WTC11 (cell line): ENCODE data around the gene RSPH10B. TPM values are rescaled to one million over a fixed set of nuclear protein-coding genes. Genes with fewer than 3 reads are reported as not detected.
"Not testable (repeated sequence)": the region's sequence is repeated elsewhere in the genome, so short reads cannot be mapped to it uniquely, and the experiment has no call there.

ENCODE experiments used
- ATAC-seq: fragments of 200-7000 bp; cut with Tn5 transposase; 2 replicates; pipeline ENCODE4 v1.10.0; 2021; ENCODE audit warnings: mild to moderate bottlenecking, moderate library complexity
- Bru-seq: library from RNA; stranded (reverse); fragments of 400-500 nt; gene quantifications from one replicate; lab custom pipeline; 2021; lab: Mats Ljungman, UMichigan
- CTCF ChIA-PET: fragments of 300-600 bp; sonication (Branson Sonifier 250); formaldehyde crosslinking; loops from one replicate; lab custom pipeline; 2021; ENCODE audit warnings: antibody characterized with exemption; lab: Charles Lee
- POLR2A ChIA-PET: fragments of 350-600 bp; sonication (Branson Sonifier 250); formaldehyde crosslinking; loops from one replicate; lab custom pipeline; 2021; ENCODE audit warnings: antibody characterized with exemption; lab: Charles Lee
- DNase-seq: peaks from one replicate; pipeline ENCODE4 v3.0.0; 2021; ENCODE audit warnings: low spot score
- H3K27ac Mint-ChIP-seq: 2 replicates; pipeline ENCODE4 v1.8.0; 2021; ENCODE audit warnings: mixed read lengths
- H3K27me3 Mint-ChIP-seq: 2 replicates; pipeline ENCODE4 v1.8.0; 2021; ENCODE audit warnings: low read depth, mild to moderate bottlenecking, moderate library complexity, mixed read lengths
- H3K36me3 Mint-ChIP-seq: 2 replicates; pipeline ENCODE4 v1.8.0; 2021; ENCODE audit warnings: mixed read lengths
- H3K4me1 Mint-ChIP-seq: 2 replicates; pipeline ENCODE4 v1.8.0; 2022; ENCODE audit warnings: mixed read lengths
- H3K4me3 Mint-ChIP-seq: 2 replicates; pipeline ENCODE4 v1.8.0; 2021; ENCODE audit warnings: mild to moderate bottlenecking, moderate library complexity, mixed read lengths
- H3K9me3 Mint-ChIP-seq: 2 replicates; pipeline ENCODE4 v1.8.0; 2021; ENCODE audit warnings: mixed read lengths
- GABPB1 ChIP-seq: sonication (generic); formaldehyde crosslinking; IDR thresholded peaks from 2 replicates; pipeline ENCODE4 v1.8.1; 2023; ENCODE audit warnings: mild to moderate bottlenecking, missing genetic modification reagents
- IRF2 ChIP-seq: sonication (generic); formaldehyde crosslinking; IDR thresholded peaks from 2 replicates; pipeline ENCODE4 v1.8.0; 2022; ENCODE audit warnings: low read depth, missing genetic modification reagents, borderline replicate concordance
- NFE2L1 ChIP-seq: sonication (generic); formaldehyde crosslinking; IDR thresholded peaks from 2 replicates; pipeline ENCODE4 v1.8.1; 2023; ENCODE audit warnings: missing genetic modification reagents
- NR3C1 ChIP-seq: sonication (generic); formaldehyde crosslinking; conservative IDR thresholded peaks from 2 replicates; pipeline ENCODE4 v1.8.1; 2023; ENCODE audit warnings: low read depth, mild to moderate bottlenecking, missing genetic modification reagents
- ZNF121 ChIP-seq: sonication (generic); formaldehyde crosslinking; IDR thresholded peaks from 2 replicates; pipeline ENCODE4 v1.8.0; 2023; ENCODE audit warnings: missing genetic modification reagents
- ZNF219 ChIP-seq: sonication (generic); formaldehyde crosslinking; IDR thresholded peaks from 2 replicates; pipeline ENCODE4 v1.8.0; 2023; ENCODE audit warnings: missing genetic modification reagents, mild to moderate bottlenecking, borderline replicate concordance
- long read RNA-seq, 3 experiments: library from RNA in 1 of 3; library from capped mRNA in 1 of 3; library from polyadenylated mRNA in 1 of 3; unstranded in 2 of 3; stranded (forward) in 1 of 3; transcript quantifications; one replicate each; pipeline ENCODE4 v2.0.0, GENCODE V29; 2021
- total RNA-seq: library from RNA; stranded (reverse); gene quantifications from 3 replicates; pipeline ENCODE4 v1.2.3, GENCODE V29; 2021
- TF ChIP-seq, protein P1 (sequence below): sonication (generic); formaldehyde crosslinking; IDR thresholded peaks from 2 replicates; pipeline ENCODE4 v1.8.1; 2022; ENCODE audit warnings: low read depth, missing genetic modification reagents, borderline replicate concordance
- TF ChIP-seq, protein P2 (sequence below): sonication (generic); formaldehyde crosslinking; IDR thresholded peaks from 2 replicates; pipeline ENCODE4 v1.8.0; 2023; ENCODE audit warnings: mild to moderate bottlenecking, missing genetic modification reagents
- TF ChIP-seq, protein P3 (sequence below): sonication (generic); formaldehyde crosslinking; IDR thresholded peaks from 2 replicates; pipeline ENCODE4 v1.8.1; 2023; ENCODE audit warnings: mild to moderate bottlenecking, missing genetic modification reagents, borderline replicate concordance
- TF ChIP-seq, protein P4 (sequence below): sonication (generic); formaldehyde crosslinking; IDR thresholded peaks from 2 replicates; pipeline ENCODE4 v1.8.1; 2023; ENCODE audit warnings: mild to moderate bottlenecking, moderate library complexity, missing genetic modification reagents

The RSPH10B gene
- total RNA-seq (0.35 to 0.60 TPM (median 0.55 TPM) in 3 replicates), Bru-seq, nascent RNA (percentile 13 among the genes with signal in this experiment)
- long read RNA-seq, experiment 1, partial matches to known transcripts: 0 of 1 reads
- long read RNA-seq, experiment 1, other reads (novel, unspliced or antisense): 1 of 1 reads
- long read RNA-seq, experiment 2, partial matches to known transcripts: 1 of 1 reads
- long read RNA-seq, experiment 2, other reads (novel, unspliced or antisense): 0 of 1 reads
- long read RNA-seq, experiment 3, partial matches to known transcripts: 2 of 2 reads
- long read RNA-seq, experiment 3, other reads (novel, unspliced or antisense): 0 of 2 reads

DNA sequence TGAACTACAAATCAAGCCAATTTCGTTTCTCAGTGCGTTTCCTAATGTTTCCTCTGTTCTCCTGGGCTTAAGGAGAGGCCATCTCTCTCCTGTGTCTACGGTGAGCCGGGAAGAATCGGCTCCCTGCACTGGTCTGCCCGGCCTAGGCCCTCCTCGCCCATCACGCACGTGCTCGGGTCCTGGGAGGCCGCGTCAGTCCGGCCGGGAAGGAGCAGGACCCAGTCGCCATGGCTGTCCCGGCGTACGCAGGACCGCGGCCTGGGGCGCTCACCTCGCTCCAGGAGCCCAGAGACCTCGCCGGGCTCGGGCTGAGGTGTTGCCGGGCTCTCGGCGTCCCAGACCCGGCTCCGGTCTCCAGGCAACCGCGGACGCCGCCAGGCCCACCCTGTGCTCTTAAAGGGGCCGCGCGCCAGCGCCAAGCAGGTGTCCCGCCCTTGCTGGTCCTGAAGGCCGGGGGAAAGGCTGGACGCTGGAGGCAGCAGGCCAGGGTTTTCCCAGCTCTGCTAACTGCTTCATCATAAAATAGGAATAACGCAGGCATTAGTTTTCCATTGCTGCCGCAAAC, at the start of gene RSPH10B:
RSPH10B (minus strand) TSS at position 343 of the 565 bp plus-strand sequence. CDS start 3,573 bp downstream, outside the sequence.
- peak; percentile 25 for DNase-seq
- H3K9me3 Mint-ChIP-seq, POLR2A ChIA-PET, H3K4me1 Mint-ChIP-seq, H3K27ac Mint-ChIP-seq, CTCF ChIA-PET, H3K27me3 Mint-ChIP-seq, H3K4me3 Mint-ChIP-seq, H3K36me3 Mint-ChIP-seq: not testable (repeated sequence)
- peak; percentile 96 for ATAC-seq

DNA sequence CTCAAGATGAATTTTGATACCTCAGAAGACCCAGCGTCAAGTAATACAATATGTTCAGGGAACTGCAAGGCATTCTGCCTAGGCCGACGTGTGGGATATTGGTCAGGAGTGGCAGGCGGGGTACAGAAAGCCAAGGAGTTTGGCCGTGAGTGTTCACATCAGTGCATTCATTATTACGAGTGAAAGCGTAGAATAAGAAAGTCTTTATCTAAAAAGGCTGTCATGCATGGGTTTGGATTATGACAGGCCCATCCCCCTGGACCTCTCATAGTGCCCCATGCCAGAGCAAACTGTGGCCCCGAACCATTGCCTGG, 46.1 kb upstream of the RSPH10B start:
- Mint-ChIP-seq H3K36me3 (peaks cover 76% of the 10 kb centered on the region), H3K4me1 (no peaks in the 10 kb centered on the region), H3K9me3 (no peaks in the 10 kb centered on the region), H3K4me3 (no peak overlapping the region), H3K27ac (no peak overlapping the region), H3K27me3 (no peaks in the 10 kb centered on the region)
- CTCF ChIA-PET: interaction anchor here (0.6 kb wide), 1 partner anchor 826 kb away, joined by 3 read pairs; no protein-coding TSS in a partner anchor
- TF ChIP-seq, protein P1, sequence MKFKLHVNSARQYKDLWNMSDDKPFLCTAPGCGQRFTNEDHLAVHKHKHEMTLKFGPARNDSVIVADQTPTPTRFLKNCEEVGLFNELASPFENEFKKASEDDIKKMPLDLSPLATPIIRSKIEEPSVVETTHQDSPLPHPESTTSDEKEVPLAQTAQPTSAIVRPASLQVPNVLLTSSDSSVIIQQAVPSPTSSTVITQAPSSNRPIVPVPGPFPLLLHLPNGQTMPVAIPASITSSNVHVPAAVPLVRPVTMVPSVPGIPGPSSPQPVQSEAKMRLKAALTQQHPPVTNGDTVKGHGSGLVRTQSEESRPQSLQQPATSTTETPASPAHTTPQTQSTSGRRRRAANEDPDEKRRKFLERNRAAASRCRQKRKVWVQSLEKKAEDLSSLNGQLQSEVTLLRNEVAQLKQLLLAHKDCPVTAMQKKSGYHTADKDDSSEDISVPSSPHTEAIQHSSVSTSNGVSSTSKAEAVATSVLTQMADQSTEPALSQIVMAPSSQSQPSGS (CRISPR knock-in tag): no peak
- no peak for TF ChIP-seq IRF2 (CRISPR knock-in tag)
- TF ChIP-seq, protein P2, sequence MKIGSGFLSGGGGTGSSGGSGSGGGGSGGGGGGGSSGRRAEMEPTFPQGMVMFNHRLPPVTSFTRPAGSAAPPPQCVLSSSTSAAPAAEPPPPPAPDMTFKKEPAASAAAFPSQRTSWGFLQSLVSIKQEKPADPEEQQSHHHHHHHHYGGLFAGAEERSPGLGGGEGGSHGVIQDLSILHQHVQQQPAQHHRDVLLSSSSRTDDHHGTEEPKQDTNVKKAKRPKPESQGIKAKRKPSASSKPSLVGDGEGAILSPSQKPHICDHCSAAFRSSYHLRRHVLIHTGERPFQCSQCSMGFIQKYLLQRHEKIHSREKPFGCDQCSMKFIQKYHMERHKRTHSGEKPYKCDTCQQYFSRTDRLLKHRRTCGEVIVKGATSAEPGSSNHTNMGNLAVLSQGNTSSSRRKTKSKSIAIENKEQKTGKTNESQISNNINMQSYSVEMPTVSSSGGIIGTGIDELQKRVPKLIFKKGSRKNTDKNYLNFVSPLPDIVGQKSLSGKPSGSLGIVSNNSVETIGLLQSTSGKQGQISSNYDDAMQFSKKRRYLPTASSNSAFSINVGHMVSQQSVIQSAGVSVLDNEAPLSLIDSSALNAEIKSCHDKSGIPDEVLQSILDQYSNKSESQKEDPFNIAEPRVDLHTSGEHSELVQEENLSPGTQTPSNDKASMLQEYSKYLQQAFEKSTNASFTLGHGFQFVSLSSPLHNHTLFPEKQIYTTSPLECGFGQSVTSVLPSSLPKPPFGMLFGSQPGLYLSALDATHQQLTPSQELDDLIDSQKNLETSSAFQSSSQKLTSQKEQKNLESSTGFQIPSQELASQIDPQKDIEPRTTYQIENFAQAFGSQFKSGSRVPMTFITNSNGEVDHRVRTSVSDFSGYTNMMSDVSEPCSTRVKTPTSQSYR (CRISPR knock-in tag): no peak
- TF ChIP-seq NFE2L1: no peak
- no peak for TF ChIP-seq NR3C1 (CRISPR knock-in tag)
- TF ChIP-seq, protein P3, sequence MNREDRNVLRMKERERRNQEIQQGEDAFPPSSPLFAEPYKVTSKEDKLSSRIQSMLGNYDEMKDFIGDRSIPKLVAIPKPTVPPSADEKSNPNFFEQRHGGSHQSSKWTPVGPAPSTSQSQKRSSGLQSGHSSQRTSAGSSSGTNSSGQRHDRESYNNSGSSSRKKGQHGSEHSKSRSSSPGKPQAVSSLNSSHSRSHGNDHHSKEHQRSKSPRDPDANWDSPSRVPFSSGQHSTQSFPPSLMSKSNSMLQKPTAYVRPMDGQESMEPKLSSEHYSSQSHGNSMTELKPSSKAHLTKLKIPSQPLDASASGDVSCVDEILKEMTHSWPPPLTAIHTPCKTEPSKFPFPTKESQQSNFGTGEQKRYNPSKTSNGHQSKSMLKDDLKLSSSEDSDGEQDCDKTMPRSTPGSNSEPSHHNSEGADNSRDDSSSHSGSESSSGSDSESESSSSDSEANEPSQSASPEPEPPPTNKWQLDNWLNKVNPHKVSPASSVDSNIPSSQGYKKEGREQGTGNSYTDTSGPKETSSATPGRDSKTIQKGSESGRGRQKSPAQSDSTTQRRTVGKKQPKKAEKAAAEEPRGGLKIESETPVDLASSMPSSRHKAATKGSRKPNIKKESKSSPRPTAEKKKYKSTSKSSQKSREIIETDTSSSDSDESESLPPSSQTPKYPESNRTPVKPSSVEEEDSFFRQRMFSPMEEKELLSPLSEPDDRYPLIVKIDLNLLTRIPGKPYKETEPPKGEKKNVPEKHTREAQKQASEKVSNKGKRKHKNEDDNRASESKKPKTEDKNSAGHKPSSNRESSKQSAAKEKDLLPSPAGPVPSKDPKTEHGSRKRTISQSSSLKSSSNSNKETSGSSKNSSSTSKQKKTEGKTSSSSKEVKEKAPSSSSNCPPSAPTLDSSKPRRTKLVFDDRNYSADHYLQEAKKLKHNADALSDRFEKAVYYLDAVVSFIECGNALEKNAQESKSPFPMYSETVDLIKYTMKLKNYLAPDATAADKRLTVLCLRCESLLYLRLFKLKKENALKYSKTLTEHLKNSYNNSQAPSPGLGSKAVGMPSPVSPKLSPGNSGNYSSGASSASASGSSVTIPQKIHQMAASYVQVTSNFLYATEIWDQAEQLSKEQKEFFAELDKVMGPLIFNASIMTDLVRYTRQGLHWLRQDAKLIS (CRISPR knock-in tag): no peak
- no peak for TF ChIP-seq ZNF121 (CRISPR knock-in tag)
- TF ChIP-seq, protein P4, sequence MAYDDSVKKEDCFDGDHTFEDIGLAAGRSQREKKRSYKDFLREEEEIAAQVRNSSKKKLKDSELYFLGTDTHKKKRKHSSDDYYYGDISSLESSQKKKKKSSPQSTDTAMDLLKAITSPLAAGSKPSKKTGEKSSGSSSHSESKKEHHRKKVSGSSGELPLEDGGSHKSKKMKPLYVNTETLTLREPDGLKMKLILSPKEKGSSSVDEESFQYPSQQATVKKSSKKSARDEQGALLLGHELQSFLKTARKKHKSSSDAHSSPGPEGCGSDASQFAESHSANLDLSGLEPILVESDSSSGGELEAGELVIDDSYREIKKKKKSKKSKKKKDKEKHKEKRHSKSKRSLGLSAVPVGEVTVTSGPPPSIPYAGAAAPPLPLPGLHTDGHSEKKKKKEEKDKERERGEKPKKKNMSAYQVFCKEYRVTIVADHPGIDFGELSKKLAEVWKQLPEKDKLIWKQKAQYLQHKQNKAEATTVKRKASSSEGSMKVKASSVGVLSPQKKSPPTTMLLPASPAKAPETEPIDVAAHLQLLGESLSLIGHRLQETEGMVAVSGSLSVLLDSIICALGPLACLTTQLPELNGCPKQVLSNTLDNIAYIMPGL (CRISPR knock-in tag): no peak
- DNase-seq (no peak), ATAC-seq (no peak)
- POLR2A ChIA-PET: no interaction called here

DNA sequence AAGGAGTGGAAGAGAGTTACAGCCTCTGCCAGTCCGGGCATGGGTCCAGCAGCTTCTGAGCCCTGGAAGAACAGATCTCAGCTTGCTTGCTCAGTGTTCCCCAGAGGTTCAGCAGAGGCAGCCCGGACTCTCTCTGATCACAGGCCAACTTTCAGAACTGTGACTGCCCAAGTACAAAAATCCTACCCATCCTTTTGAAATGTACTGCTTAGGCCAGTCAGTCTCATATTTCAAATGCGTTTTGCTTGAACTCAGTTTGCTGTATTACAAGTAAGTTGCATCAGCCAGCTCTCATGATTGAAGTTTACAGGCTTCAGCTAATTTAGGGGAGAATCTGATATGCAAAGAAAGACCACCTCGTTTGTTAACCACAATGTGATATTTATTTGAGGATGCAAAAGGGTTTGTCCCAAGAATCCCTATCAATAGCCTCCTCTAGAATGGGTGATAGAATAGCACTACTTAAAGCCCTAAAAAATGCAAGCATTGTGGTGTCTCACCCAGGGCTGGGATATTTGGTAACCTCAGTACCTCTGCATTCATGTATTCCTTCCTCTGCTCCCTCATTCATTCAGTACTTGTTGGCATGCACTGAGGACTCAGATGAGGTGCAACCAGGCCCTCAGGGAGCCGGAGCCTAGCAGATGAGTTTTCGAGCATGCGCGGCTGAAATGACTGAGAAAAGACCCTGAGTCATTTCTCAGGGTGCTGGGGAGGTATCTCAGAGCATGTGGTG, 45.6 kb upstream of the RSPH10B start:
- POLR2A ChIA-PET: interaction anchor here (0.6 kb wide), 2 partner anchors 117 to 120 kb away, joined by 6 to 8 read pairs; no protein-coding TSS in a partner anchor
- CTCF ChIA-PET: no interaction called here
- H3K36me3 Mint-ChIP-seq: peaks cover 76% of the 10 kb centered on the region

More for the DNA sequence above, 45.6 kb upstream of the RSPH10B start:
- H3K4me3 Mint-ChIP-seq: no peak overlapping the region
- H3K27me3 Mint-ChIP-seq: no peaks in the 10 kb centered on the region
- TF ChIP-seq GABPB1 (CRISPR knock-in tag): peak; percentile 98
- TF ChIP-seq ZNF219: no peak
- no peak for DNase-seq
- H3K27ac Mint-ChIP-seq: no peak overlapping the region
- no peak for ATAC-seq
- no peaks in the 10 kb centered on the region for H3K9me3 Mint-ChIP-seq
- H3K4me1 Mint-ChIP-seq: peaks cover 4% of the 10 kb centered on the region
